SK-N-SH treated with all-trans-retinoic acid at 6 μM for 48 hours (cell line): ENCODE data around the gene FBXO10.

Source experiments
- ATAC-seq: fragments of 200-7000 bp; cut with Tn5 transposase; 3 replicates; pipeline ENCODE4 v1.9.1; 2020; ENCODE audit warnings: mild to moderate bottlenecking, moderate library complexity
- ARNTL ChIP-seq: fragments of 450-650 bp; formaldehyde crosslinking; IDR thresholded peaks from 2 replicates; pipeline ENCODE4 v1.5.0; 2020; ENCODE audit warnings: low read depth, mild to moderate bottlenecking, moderate library complexity, borderline replicate concordance
- BACH2 ChIP-seq: fragments of 250-450 bp; sonication (Bioruptor Pico); IDR thresholded peaks from 2 replicates; pipeline ENCODE4 v1.9.0; 2021; ENCODE audit warnings: mild to moderate bottlenecking, borderline replicate concordance
- CSDC2 ChIP-seq: fragments of 250-450 bp; sonication (Bioruptor Pico); IDR thresholded peaks from 2 replicates; pipeline ENCODE4 v1.5.0; 2020; ENCODE audit warnings: mild to moderate bottlenecking, moderate library complexity
- GLIS3 ChIP-seq: fragments of 250-450 bp; sonication (Bioruptor Pico); IDR thresholded peaks from 2 replicates; pipeline ENCODE4 v1.5.0; 2020; ENCODE audit warnings: mild to moderate bottlenecking, moderate library complexity
- ISL1 ChIP-seq: fragments of 250-450 bp; sonication (Bioruptor Pico); IDR thresholded peaks from 2 replicates; pipeline ENCODE4 v2.1.2; 2022; ENCODE audit warnings: mild to moderate bottlenecking, moderate library complexity
- OSR1 ChIP-seq: fragments of 250-450 bp; sonication (Bioruptor Pico); IDR thresholded peaks from 2 replicates; pipeline ENCODE4 v1.8.0; 2022; ENCODE audit warnings: moderate library complexity, mild to moderate bottlenecking, inconsistent platforms
- PATZ1 ChIP-seq: fragments of 250-450 bp; sonication (Bioruptor Pico); IDR thresholded peaks from 2 replicates; pipeline ENCODE4 v1.8.0; 2020; ENCODE audit warnings: mild to moderate bottlenecking, moderate library complexity, borderline replicate concordance
- POU6F1 ChIP-seq: fragments of 250-450 bp; sonication (Bioruptor Pico); IDR thresholded peaks from 2 replicates; pipeline ENCODE4 v1.8.0; 2021; ENCODE audit warnings: low read depth, mild to moderate bottlenecking, moderate library complexity, borderline replicate concordance
- PPARA ChIP-seq: fragments of 250-450 bp; sonication (Bioruptor Pico); IDR thresholded peaks from 2 replicates; pipeline ENCODE4 v1.5.0; 2020; ENCODE audit warnings: mild to moderate bottlenecking, borderline replicate concordance
- RARB ChIP-seq: fragments of 250-450 bp; sonication (Bioruptor Pico); IDR thresholded peaks from 2 replicates; pipeline ENCODE4 v1.8.0; 2021; ENCODE audit warnings: mild to moderate bottlenecking, moderate library complexity
- SNAI2 ChIP-seq: fragments of 250-450 bp; sonication (Bioruptor Pico); IDR thresholded peaks from 2 replicates; pipeline ENCODE4 v1.5.0; 2020; ENCODE audit warnings: mild to moderate bottlenecking, moderate library complexity
- TCF4 ChIP-seq: fragments of 250-450 bp; sonication (Bioruptor Pico); IDR thresholded peaks from 2 replicates; pipeline ENCODE4 v1.8.0; 2021; ENCODE audit warnings: mild to moderate bottlenecking, moderate library complexity, borderline replicate concordance
- TOX ChIP-seq: fragments of 250-450 bp; sonication (Bioruptor Pico); IDR thresholded peaks from 2 replicates; pipeline ENCODE4 v1.8.0; 2021; ENCODE audit warnings: mild to moderate bottlenecking, moderate library complexity, borderline replicate concordance
- TSHZ2 ChIP-seq: fragments of 250-450 bp; sonication (Bioruptor Pico); IDR thresholded peaks from 2 replicates; pipeline ENCODE4 v1.5.0; 2020; ENCODE audit warnings: mild to moderate bottlenecking, moderate library complexity
- ZC3H10 ChIP-seq: fragments of 250-450 bp; sonication (Bioruptor Pico); IDR thresholded peaks from 2 replicates; pipeline ENCODE4 v1.5.1; 2021; ENCODE audit warnings: mild to moderate bottlenecking, moderate library complexity
- ZFP3 ChIP-seq: fragments of 250-450 bp; sonication (Bioruptor Pico); IDR thresholded peaks from 2 replicates; pipeline ENCODE4 v1.5.0; 2020; ENCODE audit warnings: mild to moderate bottlenecking, moderate library complexity
- ZNF8 ChIP-seq: fragments of 450-650 bp; formaldehyde crosslinking; IDR thresholded peaks from 2 replicates; pipeline ENCODE4 v1.5.0; 2020; ENCODE audit warnings: mild to moderate bottlenecking, moderate library complexity
- TF ChIP-seq, protein P1 (sequence below): fragments of 250-450 bp; sonication (Bioruptor Pico); IDR thresholded peaks from 2 replicates; pipeline ENCODE4 v1.5.1; 2021; ENCODE audit warnings: mild to moderate bottlenecking, moderate library complexity
- TF ChIP-seq, protein P2 (sequence below): fragments of 250-450 bp; sonication (Bioruptor Pico); IDR thresholded peaks from 2 replicates; pipeline ENCODE4 v1.5.1; 2020; ENCODE audit warnings: low read depth, mild to moderate bottlenecking, moderate library complexity

Gene FBXO10

DNA sequence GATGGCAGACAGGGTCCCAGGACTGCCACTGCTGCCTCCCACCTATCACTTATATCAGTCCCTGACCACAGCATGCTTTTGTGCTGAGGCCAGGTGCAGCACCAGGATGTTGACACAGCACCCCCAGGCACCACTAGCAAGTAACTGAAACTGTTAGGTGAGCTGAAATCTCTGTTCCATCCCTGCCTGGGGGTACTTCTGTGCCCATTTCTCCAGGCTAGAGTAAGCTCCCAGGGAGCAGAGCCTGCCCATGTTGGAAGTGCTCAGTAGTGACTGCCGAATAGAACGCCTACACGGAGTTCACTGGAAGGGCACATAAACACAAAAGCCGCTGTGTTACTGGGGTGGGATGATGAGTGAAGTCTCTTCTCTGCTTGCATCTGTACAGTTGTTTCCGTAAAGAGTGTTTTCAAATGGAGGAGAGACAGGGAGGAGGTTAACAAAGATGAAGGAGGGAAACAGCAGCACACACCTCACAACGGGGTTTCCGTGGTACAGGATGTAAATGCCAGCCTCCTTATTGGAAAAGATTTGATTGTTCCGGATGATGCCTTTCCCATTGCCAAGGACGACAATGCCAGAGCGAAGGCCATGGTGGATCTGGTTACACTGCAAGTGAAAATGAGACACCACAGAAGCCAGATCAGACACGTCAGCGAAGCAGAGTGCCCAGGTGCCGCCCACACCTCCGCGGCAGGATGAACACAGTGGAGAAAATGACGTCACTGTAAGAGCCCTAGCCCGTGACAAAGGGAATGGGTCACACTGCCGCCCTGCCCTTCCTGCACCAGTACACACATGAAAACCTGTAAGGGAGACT is 47.3 kb downstream of the FBXO10 start:
- ATAC-seq: no peak
- TF ChIP-seq GLIS3 (CRISPR knock-in tag): no peak
- no peak for TF ChIP-seq OSR1
- no peak for TF ChIP-seq CSDC2 (CRISPR knock-in tag)
- TF ChIP-seq TCF4 (CRISPR knock-in tag): no peak
- TF ChIP-seq ZNF8: no peak
- TF ChIP-seq ARNTL (CRISPR knock-in tag): no peak
- TF ChIP-seq ZC3H10: no peak
- TF ChIP-seq, protein P1, sequence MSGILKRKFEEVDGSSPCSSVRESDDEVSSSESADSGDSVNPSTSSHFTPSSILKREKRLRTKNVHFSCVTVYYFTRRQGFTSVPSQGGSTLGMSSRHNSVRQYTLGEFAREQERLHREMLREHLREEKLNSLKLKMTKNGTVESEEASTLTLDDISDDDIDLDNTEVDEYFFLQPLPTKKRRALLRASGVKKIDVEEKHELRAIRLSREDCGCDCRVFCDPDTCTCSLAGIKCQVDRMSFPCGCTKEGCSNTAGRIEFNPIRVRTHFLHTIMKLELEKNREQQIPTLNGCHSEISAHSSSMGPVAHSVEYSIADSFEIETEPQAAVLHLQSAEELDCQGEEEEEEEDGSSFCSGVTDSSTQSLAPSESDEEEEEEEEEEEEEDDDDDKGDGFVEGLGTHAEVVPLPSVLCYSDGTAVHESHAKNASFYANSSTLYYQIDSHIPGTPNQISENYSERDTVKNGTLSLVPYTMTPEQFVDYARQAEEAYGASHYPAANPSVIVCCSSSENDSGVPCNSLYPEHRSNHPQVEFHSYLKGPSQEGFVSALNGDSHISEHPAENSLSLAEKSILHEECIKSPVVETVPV (CRISPR knock-in tag): no peak
- no peak for TF ChIP-seq BACH2 (CRISPR knock-in tag)
- TF ChIP-seq ISL1 (CRISPR knock-in tag): no peak
- no peak for TF ChIP-seq TOX (CRISPR knock-in tag)

DNA sequence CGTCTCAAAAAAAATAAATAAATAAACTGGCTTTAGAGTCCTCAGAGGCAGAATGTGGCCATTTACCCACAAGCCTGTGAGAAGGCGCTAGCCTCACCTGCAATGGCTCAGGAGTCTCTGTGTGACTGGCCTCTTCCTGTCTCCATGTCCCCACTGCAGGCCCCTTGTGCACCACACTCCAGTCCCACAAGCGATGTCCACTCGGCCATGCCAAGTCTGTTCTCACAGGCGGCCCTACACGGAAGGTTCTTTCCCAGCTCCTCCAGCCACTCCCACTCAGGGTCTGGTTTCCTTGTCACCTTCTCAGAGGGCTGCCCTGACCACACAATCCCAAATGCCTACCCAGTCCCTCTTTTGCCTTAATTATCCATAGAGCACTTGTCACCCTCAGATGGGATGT is 52.3 kb downstream of the FBXO10 start:
- no peak for ATAC-seq
- no peak for TF ChIP-seq CSDC2 (CRISPR knock-in tag)
- no peak for TF ChIP-seq BACH2 (CRISPR knock-in tag)
- no peak for TF ChIP-seq TSHZ2 (CRISPR knock-in tag)
- no peak for TF ChIP-seq ZC3H10
- TF ChIP-seq, protein P2, sequence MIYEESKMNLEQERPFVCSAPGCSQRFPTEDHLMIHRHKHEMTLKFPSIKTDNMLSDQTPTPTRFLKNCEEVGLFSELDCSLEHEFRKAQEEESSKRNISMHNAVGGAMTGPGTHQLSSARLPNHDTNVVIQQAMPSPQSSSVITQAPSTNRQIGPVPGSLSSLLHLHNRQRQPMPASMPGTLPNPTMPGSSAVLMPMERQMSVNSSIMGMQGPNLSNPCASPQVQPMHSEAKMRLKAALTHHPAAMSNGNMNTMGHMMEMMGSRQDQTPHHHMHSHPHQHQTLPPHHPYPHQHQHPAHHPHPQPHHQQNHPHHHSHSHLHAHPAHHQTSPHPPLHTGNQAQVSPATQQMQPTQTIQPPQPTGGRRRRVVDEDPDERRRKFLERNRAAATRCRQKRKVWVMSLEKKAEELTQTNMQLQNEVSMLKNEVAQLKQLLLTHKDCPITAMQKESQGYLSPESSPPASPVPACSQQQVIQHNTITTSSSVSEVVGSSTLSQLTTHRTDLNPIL (CRISPR knock-in tag): no peak
- no peak for TF ChIP-seq POU6F1 (CRISPR knock-in tag)
- no peak for TF ChIP-seq GLIS3 (CRISPR knock-in tag)
- TF ChIP-seq SNAI2 (CRISPR knock-in tag): no peak
- TF ChIP-seq ZFP3: no peak
- no peak for TF ChIP-seq ARNTL (CRISPR knock-in tag)
- no peak for TF ChIP-seq PPARA
- TF ChIP-seq PATZ1 (CRISPR knock-in tag): no peak

DNA sequence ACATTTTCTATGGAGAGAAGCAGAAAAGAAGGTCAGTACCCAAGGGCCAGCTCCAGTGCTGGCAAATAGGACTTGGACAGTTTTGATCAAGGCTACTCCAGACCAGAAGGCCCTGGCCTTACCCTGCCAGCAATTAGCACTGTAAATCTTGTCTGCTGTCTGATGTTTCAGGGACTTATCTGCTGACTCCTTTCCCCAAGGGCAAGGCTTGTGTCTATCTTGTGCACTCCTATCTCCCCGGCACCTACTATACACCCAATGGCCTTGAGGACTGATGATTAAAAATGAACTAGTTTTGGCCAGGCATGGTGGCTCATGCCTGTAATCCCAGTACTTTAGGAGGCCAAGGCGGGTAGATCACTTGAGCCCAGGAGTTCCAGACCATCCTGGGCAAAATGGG is 53.2 kb downstream of the FBXO10 start:
- no peak for ATAC-seq
- TF ChIP-seq ZC3H10 (no peak), PATZ1 (CRISPR knock-in tag) (no peak), GLIS3 (CRISPR knock-in tag) (no peak), ZNF8 (no peak), RARB (no peak), CSDC2 (CRISPR knock-in tag) (no peak), POU6F1 (CRISPR knock-in tag) (no peak), TOX (CRISPR knock-in tag) (no peak), ZFP3 (no peak)
- TF ChIP-seq, protein P2 (CRISPR knock-in tag): no peak
- TF ChIP-seq, protein P1 (CRISPR knock-in tag): no peak
